Osteoblast (primary cell): ENCODE results near the gene LIN52. TPM values are rescaled to one million over a fixed set of nuclear protein-coding genes. Genes with fewer than 3 reads are reported as not detected.

Experiments used
- DNase-seq: peaks from one replicate; pipeline ENCODE4 v3.0.0; 2011; ENCODE audit warnings: low spot score, mixed read lengths; ENCODE audit not compliant: insufficient read length; ENCODE audit errors: missing footprints
- H2AFZ ChIP-seq: 2 replicates; pipeline ENCODE4 v1.6.0; 2011; ENCODE audit warnings: mild to moderate bottlenecking, low read length
- H3K27ac ChIP-seq: 2 replicates; pipeline ENCODE4 v1.5.1; 2011; ENCODE audit warnings: mild to moderate bottlenecking, low read depth, low read length, moderate library complexity
- H3K27me3 ChIP-seq: 2 replicates; pipeline ENCODE4 v1.6.0; 2012; ENCODE audit warnings: mild to moderate bottlenecking, control low read depth, inconsistent platforms, low read length, moderate library complexity; ENCODE audit not compliant: insufficient read depth
- H3K36me3 ChIP-seq: 2 replicates; pipeline ENCODE4 v1.5.1; 2011; ENCODE audit warnings: mild to moderate bottlenecking, low read length, control low read depth, moderate library complexity; ENCODE audit not compliant: insufficient read depth
- H3K4me1 ChIP-seq: 2 replicates; pipeline ENCODE4 v1.5.1; 2011; ENCODE audit warnings: mild to moderate bottlenecking, low read length, control low read depth, moderate library complexity; ENCODE audit not compliant: insufficient read depth
- H3K4me2 ChIP-seq: 2 replicates; pipeline ENCODE4 v1.6.0; 2011; ENCODE audit warnings: mild to moderate bottlenecking, low read length; ENCODE audit not compliant: insufficient read depth
- H3K4me3 ChIP-seq: fragments of 200-600 bp; sonication (generic); 3 replicates; pipeline ENCODE4 v1.5.1; 2012; ENCODE audit warnings: mild to moderate bottlenecking, low read length, inconsistent platforms; ENCODE audit not compliant: insufficient read depth
- H3K79me2 ChIP-seq: 2 replicates; pipeline ENCODE4 v1.6.0; 2012; ENCODE audit warnings: mild to moderate bottlenecking, low read length, control low read depth, inconsistent platforms; ENCODE audit not compliant: insufficient read depth
- H3K9me3 ChIP-seq: 2 replicates; pipeline ENCODE4 v1.5.1; 2011; ENCODE audit warnings: low read depth, low read length, control low read depth
- H4K20me1 ChIP-seq: 2 replicates; pipeline ENCODE4 v1.6.0; 2012; ENCODE audit warnings: mild to moderate bottlenecking, low read length, control low read depth; ENCODE audit not compliant: insufficient read depth
- total RNA-seq: library from RNA; depleted of rRNA; stranded (reverse); fragments of >200 nt; gene quantifications from 2 replicates; pipeline ENCODE4 v1.2.3, GENCODE V29; 2012
- TF ChIP-seq, protein P1 (sequence below): IDR thresholded peaks from 2 replicates; pipeline ENCODE4 v1.5.1; 2011; ENCODE audit warnings: mild to moderate bottlenecking, low read depth, low read length, moderate library complexity; ENCODE audit errors: extremely low read depth

Gene LIN52
- total RNA-seq, 1 donor = 6.9 TPM

DNA sequence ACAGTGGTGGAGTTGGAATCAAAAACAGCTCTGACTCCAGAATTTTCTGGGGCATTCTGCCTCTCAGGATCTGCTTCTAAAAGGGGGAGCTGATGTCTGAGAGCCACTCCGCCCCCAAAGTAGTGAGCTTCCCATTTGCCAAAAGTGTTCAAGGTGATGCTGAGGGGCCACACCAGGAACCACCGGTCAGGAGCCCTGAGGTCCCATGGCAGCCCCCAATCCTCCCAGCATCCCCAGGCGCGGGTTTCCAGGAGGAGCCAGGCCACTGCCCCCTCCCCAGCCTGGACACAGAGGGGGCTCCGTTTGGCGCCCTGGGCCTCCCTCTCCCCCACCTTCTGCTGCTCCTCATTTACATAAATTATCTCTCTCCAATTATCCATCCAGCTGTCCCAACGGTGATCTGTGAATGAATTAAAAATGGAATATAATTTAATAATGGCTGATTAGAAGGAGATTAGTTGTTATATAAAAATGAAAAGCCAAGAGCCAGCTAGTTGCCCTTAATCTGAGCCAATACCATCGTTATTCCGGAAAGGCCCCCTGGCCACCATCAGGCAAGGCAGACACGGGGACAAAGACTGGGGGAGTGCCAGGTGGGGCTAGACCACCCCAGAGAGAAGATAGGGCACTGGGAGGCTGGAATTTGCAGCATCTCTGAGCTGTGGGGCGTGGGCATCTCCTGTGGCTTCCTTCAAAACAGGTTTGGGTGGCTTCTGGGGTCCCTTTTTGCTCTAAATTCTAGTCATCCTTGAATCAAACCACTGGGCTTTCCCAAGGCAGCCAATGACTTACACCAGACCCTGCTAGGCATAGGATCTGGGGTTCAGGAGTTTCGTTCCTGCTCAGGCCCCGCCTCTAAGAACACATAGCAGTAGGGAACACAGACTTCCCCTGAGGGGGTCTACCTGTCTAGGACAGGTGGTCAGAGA lies 134.8 kb downstream of the LIN52 start:
- no peaks in the 10 kb centered on the region for H3K36me3 ChIP-seq
- peak; percentile 82 for DNase-seq

DNA sequence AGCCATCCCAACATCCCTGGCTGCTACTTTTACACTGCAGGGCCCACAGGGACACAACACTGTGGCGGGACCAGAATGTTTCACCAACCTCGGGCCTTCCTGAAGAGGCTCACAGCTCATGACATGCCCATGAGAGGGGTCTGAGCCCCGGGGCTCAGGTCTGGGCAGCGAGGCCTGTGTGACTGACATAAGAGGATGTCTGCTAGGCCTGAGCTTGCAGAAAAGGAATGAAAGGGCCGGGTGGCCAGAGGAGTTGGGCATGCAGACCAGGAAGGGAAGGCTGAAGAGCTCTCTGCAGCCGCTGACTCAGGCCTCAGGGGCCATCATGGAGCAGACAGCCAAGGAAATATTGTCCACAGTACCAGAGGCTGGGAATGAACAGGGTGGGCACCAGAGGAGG lies 136.2 kb downstream of the LIN52 start:
- H3K79me2 ChIP-seq = no peaks in the 10 kb centered on the region
- no peak overlapping the region for H2AFZ ChIP-seq
- DNase-seq = peak; percentile 69
- no peak overlapping the region for H3K4me2 ChIP-seq
- no peaks in the 10 kb centered on the region for H3K36me3 ChIP-seq
- H3K27ac ChIP-seq = no peak overlapping the region
- peaks cover 4% of the 10 kb centered on the region for H3K4me1 ChIP-seq
- no peaks in the 10 kb centered on the region for H3K9me3 ChIP-seq
- peaks cover 31% of the 10 kb centered on the region for H3K27me3 ChIP-seq
- H3K4me3 ChIP-seq = no peak overlapping the region
- TF ChIP-seq, protein P1, sequence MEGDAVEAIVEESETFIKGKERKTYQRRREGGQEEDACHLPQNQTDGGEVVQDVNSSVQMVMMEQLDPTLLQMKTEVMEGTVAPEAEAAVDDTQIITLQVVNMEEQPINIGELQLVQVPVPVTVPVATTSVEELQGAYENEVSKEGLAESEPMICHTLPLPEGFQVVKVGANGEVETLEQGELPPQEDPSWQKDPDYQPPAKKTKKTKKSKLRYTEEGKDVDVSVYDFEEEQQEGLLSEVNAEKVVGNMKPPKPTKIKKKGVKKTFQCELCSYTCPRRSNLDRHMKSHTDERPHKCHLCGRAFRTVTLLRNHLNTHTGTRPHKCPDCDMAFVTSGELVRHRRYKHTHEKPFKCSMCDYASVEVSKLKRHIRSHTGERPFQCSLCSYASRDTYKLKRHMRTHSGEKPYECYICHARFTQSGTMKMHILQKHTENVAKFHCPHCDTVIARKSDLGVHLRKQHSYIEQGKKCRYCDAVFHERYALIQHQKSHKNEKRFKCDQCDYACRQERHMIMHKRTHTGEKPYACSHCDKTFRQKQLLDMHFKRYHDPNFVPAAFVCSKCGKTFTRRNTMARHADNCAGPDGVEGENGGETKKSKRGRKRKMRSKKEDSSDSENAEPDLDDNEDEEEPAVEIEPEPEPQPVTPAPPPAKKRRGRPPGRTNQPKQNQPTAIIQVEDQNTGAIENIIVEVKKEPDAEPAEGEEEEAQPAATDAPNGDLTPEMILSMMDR = no peak
- H4K20me1 ChIP-seq = no peaks in the 10 kb centered on the region

More for the DNA sequence above, 134.8 kb downstream of the LIN52 start:
- no peak overlapping the region for H3K4me3 ChIP-seq
- peaks cover 4% of the 10 kb centered on the region for H3K4me1 ChIP-seq
- peaks cover 35% of the 10 kb centered on the region for H3K27me3 ChIP-seq
- TF ChIP-seq, protein P1 = no peak
- no peak overlapping the region for H3K4me2 ChIP-seq
- no peaks in the 10 kb centered on the region for H3K9me3 ChIP-seq
- no peaks in the 10 kb centered on the region for H4K20me1 ChIP-seq
- no peaks in the 10 kb centered on the region for H3K79me2 ChIP-seq
- H3K27ac ChIP-seq = no peak overlapping the region
- no peak overlapping the region for H2AFZ ChIP-seq

DNA sequence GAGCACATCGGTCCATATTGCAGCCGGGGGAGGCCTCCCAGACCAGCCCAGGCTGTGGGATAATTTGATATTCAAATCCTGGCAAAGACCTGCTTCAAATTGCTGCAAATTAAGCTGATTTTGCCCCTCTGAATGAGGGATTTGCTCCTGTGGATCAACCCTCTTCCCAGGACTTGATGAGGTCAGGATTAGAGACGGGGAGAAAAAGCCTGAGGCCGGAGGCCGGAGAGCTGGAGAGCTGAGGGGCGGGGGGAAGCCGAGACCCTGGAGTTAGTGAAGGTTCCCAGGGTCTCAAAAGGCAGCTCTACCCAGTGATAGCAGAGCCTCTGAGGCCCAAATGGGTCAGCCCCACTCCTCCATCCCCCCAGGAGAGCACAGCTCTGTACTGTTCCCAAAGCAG lies 137.0 kb downstream of the LIN52 start:
- Histone ChIP-seq H3K4me2 (no peak overlapping the region), H3K27ac (no peak overlapping the region), H2AFZ (no peak overlapping the region), H3K36me3 (no peaks in the 10 kb centered on the region), H3K27me3 (peaks cover 31% of the 10 kb centered on the region), H3K9me3 (no peaks in the 10 kb centered on the region), H4K20me1 (no peaks in the 10 kb centered on the region), H3K4me3 (no peak overlapping the region), H3K4me1 (peaks cover 4% of the 10 kb centered on the region), H3K79me2 (no peaks in the 10 kb centered on the region)
- peak; percentile 71 for DNase-seq
- TF ChIP-seq, protein P1 = no peak

DNA sequence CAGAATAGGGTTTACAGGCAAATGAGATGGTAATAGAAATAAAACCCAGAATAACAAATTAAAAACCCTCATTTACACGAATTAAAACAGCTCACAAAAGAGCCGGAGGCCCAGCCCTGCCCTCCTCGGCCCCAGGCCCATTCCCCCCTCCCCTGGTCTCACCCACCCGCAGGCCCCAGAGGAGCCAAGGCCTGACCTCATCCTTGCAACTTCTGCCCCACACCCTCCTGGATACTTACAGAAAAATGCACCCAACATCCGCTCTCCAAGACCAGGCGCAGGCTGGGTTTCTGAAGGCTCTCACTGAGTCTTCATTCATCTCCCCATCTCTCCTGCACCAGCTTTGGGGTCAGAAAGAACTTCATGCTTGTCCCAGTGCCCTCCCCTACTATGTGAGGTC lies 138.3 kb downstream of the LIN52 start:
- Histone ChIP-seq H3K4me3 (no peak overlapping the region), H3K27ac (no peak overlapping the region), H3K4me2 (no peak overlapping the region), H3K4me1 (peaks cover under 1% of the 10 kb centered on the region), H3K79me2 (no peaks in the 10 kb centered on the region), H4K20me1 (no peaks in the 10 kb centered on the region), H3K36me3 (no peaks in the 10 kb centered on the region), H3K27me3 (peaks cover 35% of the 10 kb centered on the region), H3K9me3 (no peaks in the 10 kb centered on the region), H2AFZ (no peak overlapping the region)
- TF ChIP-seq, protein P1 = no peak
- DNase-seq = peak; percentile 35
